NAMALWA (cell line): ENCODE results near the gene SDK2.

Experiments used
- DNase-seq: peaks from one replicate; pipeline ENCODE4 v3.0.0-alpha.2; 2015; ENCODE audit warnings: low spot score

SDK2 gene

DNA sequence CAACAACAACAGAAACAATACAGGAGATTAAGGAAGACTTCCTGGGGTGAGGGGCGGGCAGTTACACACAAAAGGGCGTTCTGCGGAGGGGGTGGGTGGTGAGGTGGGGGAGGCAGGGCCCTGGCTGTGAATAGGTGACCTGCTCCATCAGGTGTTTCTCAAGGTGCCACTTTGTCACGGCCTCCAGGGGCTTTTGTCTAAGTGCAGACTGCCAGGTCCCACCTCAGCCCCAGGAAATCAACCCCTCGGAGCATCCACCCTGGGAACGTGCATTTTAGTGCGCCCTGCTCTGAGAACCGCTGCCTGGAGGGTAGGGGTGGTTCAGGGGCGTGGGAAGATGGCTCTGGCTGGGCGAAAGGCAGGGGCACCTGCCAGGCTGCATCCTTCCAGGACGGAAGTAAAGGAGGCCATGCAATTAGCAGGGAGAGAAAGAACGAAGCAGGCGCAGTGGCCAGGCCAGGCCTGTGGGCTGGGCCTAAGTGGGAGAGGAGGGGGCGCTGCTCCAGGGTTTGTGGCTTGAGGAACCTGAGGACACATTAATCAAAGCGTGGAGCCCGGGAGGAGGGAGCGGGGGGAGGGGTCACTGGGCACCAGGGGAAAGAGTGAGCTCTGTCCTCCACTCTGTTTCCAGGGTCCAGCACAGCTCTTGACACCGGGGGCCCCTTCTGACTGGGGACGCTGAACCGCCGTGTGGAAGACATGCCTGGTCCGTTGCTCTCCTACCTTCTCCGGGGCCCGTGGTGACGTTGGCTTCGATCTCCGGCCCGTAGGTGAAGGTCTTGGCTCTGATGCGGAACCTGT is 283.1 kb downstream of the SDK2 start:
- DNase-seq, result no peak

DNA sequence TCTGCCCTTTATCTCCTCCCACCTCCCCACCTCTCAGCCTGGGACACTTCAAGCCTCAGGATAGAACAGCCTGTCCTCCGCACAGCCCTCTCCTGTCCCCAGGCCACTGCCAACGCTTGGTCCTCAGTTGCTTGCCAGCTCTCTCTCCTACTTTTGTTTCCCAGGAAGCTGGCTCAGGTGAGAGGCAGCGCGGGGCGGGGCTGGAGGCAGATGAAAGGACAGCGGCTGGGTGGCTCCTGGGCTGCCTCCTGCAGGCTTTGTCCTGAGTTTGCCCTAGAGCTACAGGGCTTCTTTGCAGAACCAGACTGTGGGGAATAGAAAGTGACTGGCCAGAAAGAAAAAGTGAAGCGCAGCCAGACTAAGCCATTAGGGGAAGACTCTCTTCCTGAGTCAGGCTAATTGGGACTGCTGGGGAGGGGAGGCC is 284.2 kb downstream of the SDK2 start:
- DNase-seq, result no peak

DNA sequence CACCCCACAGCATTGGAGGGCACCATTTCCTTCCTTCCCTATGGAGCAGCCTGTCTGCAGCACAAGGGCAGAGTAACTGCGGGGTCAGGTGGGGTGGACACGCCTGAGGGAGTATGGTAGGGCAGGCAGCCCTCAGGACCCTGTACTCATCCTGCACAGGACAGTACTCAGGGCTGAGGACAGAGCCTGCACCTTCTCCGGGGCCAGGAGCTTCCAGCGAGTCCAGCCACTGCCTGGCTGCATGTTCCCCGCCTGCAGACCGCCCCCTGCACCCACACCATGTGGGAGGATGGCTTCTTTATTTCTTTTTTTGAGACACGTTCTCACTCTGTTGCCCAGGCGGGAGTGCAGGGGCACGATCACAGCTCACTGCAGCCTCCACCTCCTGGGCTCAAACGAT is 284.9 kb downstream of the SDK2 start:
- DNase-seq, result no peak

DNA sequence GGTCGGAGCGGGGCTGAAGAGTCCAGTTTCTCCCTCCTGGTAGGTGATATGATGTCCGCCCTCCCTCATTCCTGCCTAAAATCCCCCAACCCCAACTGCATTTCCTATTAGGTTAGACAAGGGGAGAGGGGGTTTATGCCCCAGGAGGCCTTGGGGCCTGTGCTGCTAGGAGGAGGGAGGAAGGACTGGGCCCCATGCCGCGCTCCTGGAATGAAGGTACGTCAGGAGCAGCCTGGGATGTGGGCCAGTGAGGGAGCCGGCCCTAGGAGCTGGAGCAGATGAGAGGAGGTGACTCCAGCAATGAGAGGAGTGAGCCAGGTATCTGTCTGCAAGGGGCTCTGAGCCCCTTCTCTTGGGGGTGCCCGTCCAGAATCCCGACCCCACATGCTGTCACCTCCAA is 285.6 kb downstream of the SDK2 start:
- DNase-seq, result no peak

DNA sequence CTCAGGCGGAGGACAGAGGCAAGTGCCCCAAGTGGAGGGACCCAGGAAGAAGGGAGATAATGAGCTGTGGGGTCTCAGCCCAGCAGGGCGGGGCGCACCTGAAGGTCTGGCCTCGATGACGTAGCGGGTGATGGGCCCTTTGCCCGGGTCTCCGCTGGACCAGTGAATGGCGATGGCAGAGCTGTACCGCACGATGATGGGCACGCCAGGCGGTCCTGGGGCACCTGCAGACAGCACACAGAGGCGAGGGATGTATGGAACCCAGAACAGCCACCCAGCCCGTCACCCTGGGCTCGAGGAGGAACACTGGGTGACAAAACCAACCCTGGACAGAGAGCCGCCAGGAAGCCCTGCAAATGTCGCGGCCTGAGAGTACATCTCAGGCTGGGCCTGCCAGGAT is 286.3 kb downstream of the SDK2 start:
- DNase-seq, result no peak

DNA sequence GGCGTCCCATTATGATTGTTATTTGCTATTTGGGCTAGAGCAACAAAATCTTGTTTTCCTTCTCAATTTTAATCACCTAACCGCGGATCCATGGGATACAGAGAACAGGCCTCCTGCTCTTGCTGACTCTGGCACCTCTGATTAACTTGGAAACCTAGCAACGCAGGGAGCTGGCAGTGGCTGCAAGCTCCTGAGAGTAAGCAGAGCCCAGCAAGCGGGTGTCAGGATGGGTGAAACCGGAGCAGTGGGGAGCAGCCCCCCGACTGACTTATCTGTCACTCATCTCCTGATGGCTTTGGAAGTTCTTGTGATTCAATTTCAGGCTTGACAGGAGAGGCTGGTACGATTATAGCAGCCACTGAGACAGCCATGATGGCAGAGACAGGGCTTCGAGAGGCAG is 286.9 kb downstream of the SDK2 start:
- no peak for DNase-seq

DNA sequence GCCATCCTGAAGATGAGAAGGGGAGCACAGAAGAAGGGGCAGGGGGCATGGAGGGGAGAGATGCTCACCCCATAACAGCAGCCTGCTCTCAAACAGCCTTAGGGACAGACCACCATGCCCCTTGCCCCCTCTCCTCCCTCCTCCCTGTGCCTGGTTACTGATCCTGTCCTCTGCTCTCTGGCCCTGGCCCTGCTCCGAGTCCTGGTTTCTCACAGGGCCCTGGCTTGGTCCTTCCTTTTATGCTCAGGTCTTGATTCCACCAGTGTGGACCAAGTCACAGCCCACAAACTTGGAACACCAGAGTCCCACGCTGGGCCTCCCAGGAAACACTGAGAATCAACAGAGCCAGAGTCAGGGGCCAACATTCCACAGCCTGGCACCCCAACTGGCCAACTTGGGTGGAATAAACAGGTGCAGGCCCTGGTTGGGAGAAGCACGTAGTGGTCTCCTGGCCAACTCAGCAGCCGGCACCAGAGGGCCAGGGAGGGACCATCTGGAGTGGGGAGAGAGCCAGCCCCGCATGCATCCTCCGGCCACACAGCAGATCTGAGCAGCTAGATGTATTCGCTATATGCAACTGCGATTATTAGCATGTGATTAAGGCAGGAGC is 287.6 kb downstream of the SDK2 start:
- DNase-seq, result no peak

DNA sequence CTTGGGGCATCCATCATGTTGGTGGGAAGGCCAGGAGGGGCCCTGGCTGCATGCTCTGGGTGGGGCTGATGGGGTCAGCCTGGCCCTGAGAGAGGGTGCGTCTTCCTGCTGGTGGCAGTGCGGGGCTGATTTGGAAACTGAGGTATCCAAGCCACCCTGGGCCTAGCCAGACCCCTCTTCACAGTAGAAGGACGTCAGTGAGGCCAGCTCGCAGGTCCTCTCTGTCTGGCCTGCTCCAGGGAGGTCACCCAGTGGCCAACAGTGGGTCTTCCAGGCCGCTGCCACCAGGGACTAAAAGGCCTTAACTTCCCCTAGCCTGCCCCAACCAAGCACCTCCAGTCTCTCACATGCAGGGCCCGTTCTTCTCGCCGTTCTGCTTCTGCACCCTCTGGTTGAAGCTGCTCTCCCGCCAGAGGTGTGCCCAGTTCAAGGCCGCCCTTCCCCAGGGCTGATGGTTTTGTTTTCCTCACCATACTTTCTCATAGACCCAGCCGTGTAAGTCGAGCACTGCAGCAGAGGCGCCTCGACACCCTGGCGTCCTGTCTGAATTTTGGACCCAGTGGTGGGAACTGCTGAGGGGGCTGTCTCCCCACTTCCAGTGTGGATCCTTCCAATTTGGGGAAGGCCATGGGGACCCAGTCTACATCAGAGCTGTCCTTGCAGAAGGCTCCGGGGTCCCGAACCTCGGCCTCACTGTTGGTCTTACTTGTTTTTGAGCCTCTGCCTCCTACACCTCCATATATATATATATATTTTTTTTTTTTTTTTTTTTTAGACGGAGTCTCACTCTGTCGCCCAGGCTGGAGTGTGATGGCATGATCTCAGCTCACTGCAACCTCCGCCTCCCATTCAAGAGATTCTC is 289.6 kb downstream of the SDK2 start:
- DNase-seq, result no peak

DNA sequence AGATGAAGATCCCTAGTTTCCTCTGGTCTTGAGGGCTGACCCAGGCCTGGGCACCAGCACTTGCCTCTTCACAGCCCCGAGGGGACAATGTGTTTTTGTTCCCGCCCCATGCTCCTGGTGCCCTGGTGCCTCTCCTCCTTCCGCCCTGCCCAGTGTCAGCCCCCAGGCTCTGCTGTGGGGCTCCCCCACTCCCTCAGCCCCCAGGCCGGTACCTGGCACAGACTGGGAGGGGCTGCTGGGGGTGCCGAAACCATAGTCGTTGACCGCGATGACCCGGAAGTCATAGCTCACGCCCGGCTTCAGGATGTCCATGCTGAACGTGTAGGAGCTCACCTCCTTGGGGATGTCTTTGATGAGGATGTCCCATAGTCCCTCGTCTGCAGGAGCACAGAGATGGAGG is 292.0 kb downstream of the SDK2 start:
- no peak for DNase-seq

DNA sequence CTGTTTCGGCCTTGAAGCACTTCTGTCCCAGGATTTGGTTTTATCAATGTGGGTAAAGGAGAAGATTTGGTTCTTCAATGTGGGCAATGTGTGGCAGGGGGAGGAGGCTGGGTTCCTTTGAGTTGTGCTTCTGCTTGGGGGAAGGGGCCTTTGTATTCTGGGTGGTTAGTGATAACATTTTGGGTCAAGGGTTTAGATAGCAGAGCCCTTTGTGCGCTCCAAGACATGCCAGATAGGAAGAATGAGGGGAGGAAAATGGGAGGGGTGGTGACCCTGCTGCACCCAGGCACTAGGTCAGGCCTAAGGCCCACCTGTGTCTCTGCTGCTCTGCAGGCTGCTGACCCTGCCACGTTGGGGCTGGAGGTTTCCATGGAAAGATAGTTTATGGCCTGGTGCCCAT is 292.5 kb downstream of the SDK2 start:
- DNase-seq, result no peak

DNA sequence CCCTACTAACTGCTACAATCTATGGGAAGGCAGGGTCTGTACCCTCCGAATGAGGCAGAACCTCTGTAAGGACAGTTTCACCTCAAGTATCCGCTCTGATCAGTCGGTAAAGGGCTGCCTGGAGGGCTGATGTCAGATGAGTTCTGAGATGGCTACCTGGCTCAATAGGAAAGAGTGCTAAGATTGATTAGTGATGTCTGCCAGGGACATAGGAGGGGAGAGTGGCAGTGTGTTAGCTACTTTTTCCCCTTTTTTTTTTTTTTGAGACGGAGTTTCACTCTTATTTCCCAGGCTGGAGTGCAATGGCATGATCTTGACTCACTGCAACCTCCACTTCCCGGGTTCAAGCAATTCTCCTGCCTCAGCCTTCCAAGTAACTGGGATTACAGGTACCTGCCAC is 293.4 kb downstream of the SDK2 start:
- no peak for DNase-seq

DNA sequence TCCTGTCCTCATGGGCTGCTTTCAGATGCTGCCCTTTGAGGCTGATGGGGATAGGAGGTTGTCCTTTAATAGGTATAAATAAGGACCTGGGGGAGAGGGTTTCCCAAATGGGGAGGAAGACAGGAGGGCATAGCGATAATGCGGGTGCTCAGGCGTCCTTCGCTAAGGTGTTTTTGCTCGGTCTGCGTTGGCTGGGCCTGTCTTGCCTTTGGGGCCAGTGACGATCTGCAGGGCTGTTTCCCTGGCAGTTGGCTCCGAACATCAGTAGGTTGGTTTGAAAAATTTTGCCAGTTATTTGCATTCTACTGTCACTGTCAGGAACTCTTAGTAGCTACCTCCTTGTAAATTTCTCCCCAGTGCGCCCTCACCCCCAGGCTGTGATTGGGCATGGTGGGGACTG is 294.6 kb downstream of the SDK2 start:
- no peak for DNase-seq

DNA sequence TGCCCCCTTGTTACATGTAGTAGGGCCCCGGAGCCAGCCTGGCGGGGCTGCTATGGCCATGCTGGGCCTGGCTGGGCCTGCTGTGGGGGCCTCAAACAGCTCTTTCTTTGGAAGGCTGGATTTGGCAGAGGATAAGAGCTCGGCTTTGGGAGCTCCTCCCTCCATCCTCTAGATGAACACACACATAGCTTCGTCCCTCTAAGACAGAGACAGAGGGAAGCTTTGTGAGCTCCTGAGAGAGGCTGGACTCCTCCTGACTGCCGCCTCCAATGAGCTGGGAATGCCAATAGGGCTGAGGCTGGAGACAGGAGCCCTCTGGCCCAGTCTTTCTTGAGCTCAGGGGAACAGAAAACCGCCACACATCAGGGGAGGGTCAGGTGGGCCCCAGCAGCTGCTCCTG is 295.1 kb downstream of the SDK2 start:
- DNase-seq, result no peak

DNA sequence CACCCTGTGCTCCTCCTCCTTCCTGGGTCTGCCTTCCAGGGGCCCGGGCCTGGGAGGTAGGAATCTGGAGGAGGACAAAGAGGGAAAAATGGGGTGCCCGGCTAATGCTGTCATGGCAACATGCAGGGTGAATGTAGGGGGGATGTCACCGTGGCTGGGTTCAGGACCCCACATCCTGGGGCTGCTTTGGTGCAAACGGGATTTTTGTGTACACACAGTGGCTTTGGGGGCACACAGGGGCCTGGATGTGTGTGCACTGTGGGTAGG is 295.5 kb downstream of the SDK2 start:
- DNase-seq, result no peak

DNA sequence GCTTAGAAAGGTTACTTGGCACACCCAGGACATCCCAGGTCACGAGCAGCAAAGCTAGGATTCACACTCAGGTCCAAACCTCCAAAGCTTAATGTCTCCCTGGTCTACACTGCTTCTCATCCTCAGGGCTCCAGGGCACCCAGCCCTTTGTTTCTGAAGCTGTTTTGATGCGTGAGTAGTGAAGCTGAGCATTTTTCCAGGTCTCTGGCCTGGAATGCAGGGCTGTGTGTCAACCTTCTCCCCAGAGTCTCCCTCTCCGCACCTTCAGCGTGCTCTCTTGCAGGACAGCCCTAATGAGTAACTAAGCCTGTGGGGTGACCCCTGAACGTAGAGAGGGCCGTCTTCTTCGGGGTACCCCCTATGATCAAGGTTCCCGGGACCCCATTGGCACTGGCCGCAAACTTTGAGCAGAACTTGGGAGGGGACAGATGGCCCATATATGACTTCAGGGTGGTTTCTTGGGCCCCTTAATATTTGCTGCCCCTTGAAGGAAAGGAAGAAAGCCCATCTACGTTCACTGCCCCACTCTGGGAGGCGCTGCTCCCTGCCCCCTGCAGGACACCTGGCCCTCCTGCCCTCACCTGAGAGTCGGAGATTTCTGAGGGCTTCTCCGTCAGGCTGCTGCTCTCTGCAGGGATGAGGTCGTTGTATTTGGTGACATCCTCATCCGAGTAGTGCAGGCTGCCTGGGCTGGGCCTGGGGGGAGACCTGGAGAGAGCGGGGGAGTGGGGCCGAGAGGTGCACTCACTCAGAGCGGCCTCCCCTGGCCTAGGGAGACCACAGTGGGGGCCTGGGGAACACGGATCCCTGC is 296.0 kb downstream of the SDK2 start:
- DNase-seq, result no peak

DNA sequence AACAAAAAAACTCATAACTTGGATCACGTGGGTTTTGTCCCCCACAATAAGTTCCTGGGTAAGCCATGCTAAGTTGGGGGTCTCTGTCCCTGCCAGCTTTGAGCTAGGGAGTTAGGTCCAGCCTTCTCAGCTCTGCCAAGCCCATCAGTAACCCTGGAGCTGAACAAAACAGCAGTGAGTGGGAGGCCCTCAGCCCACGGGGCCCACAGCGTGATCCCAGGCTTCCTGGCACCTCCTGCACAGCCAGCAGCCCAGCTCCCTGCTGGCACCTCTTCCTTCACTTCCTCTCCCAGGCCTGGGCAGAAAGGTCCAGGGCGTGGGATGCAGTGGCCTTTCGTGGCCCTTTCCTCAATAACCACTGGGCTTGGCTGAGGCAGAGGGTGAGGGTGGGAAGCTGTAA is 296.9 kb downstream of the SDK2 start:
- DNase-seq, result no peak

DNA sequence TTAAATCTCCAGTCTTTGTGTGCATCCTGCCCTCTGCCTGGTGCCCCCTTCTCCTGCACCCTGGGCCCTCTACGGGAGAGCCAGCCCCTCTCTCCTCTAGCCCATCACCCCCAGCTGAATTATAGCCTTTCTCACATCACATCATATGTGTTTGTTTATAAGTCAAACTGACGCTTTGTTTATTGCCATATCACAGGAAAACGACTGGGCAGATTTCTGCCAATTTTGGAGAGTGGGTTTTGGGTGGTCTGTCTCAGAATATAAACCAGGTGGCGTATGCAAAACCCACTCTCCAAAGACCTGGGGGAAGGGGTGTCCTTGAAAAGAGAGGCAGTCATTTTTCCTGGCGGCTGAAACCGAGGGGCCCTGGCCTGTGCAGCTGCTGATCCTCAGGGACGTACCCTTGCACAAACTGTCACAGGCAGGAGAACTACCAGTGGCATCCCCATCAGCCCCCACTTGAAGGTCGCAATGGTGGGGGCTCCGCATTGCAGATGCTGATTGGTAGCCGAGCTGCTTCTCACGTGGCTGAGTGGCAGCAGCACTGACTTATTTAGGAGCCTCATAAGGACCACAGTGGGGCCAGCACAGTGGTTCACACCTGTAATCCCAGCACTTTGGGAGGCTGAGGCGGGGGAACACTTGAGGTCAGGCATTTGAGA is 297.6 kb downstream of the SDK2 start:
- no peak for DNase-seq

DNA sequence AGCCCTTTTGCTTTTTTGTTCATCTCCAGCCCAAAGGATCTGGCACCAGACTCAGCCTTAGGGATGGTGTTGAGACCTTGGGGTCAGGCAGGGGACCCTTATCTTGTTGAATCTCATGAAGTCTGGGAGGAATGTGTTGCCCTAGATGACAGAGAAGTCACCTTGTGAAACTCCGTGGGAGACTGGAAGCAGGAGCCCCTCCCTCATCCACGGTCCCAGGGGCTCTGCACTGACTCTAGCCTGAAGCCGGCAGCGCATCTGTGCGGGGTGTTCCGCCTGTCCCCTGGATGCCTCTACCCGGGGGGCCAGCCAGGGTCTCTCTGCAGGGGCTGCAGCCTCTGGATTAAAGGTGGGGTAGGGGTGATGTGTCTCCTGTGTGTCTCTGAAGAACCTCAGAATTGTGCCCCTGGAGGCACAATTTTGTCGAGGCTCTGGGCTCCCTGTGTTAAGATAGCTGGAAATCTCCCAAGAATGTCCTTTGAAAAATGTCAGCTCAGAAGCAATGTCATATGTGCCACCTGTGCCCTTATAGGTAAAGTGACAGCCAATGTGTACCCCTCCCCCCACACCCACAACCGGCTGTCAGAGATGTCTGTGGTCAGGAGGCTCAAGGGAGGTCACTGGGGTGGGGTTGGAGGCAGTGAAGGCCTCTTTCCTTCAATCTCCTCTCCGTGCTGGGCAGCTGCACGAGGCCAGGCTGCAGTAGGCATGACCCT is 300.3 kb downstream of the SDK2 start:
- DNase-seq, result no peak

DNA sequence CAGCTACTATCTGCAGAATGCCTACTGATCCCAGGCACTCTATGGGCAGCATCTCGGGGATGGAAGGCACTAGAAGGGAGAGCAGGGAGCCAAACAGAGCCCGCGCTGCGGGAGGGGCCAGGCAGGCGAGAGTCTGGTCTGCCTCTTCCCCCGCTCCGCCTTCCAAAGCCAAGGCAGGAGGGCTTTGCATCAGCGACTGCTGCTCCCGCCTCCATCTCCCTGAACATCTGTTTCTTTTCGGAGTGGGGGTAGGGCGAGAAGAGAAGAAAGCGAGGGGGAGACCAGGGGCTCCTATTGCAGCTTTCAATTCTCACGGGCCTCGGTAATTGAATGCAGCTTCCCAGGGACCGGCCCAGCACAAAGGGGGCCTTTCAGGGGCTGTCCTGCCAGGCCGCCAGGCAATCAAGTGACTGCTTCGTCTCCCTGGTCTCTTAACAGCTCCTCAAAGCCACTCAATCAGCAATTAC is 301.0 kb downstream of the SDK2 start:
- DNase-seq, result no peak

DNA sequence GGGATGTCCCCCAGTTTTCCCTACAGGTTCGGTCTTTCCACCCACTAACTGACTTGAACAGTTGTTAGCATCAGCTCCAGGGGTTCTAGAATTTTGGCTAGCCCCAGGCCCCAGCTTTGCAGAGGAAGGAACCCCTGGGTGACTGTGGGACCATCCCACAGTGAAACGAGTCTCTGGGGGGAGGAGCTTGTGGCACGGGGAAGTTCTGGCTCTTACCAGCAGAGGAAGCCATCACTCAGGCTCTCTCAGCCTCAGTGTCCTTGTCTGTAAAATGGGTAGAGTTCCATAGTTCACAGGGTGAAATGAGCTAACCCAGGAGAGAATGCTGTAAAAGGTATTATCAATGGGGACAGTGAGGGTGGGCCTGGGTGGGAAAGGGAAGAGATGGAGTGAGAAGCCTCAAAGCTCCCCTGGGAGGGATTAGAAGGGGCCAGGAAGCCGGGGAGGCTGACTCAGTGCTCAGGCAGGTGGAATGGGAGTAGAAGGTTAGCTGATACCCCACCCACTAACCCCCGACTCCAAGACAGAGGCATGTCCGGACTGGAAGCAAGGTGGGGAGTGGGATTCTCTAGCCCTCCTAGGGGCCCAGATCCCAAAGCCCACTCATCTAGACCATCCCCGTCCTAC is 301.6 kb downstream of the SDK2 start:
- peak; percentile 15 for DNase-seq

DNA sequence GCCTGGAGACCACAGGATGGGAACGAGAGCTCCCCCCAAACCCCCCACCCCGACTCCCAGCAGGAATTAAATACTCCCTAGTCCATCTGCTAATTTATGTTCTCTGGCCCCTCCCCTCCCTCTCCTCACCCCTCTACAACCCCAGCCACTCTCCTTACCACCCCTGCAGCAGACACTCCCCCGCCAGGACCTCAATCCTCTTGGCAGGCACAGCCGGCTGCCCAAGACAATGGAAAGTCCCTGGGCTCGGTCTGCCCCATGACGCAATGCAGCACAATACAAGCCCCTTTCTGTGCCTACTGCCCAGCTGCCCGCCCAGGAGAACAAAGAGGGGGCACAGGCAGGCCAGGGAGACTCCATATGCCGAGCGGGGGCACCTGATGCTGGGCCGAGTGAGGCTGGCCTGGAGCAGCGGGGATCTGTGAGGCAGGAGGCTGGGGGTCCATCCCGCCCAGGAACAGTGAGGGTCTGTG is 302.2 kb downstream of the SDK2 start:
- no peak for DNase-seq
